ENCODE data around the gene NMNAT2. TPM values are rescaled to one million over a fixed set of nuclear protein-coding genes. Genes with fewer than 3 reads are reported as not detected.

Gene NMNAT2
- total RNA-seq, 1 experiment from 2014 or later, result 4.7 TPM

GRCh38 chr1:183461350-183461749, 43.2 kb upstream of the NMNAT2 start:
- H3K4me3 Mint-ChIP-seq (ENCODE audit: unreplicated experiment), result no peak overlapping the region
- H3K9me3 Mint-ChIP-seq (ENCODE audit: unreplicated experiment), result no peaks in the 10 kb centered on the region
- DNase-seq (ENCODE audit: unreplicated experiment), result peak; percentile 76
- POLR2A ChIA-PET, result interaction anchor here (1.9 kb wide), 2 partner anchors 9 to 12 kb away, joined by 6 to 12 read pairs; no protein-coding TSS in a partner anchor
- TF ChIP-seq CTCF (IDR thresholded peaks at IDR 0.05; ENCODE audit: unreplicated experiment), result no peak
- no peaks in the 10 kb centered on the region for H3K27me3 Mint-ChIP-seq (ENCODE audit: insufficient read depth, unreplicated experiment)
- CTCF ChIA-PET, result interaction anchor here (0.6 kb wide), 1 partner anchor 18 kb away, joined by 4 read pairs; no protein-coding TSS in a partner anchor
- H3K36me3 Mint-ChIP-seq (ENCODE audit: insufficient read depth, unreplicated experiment), result no peaks in the 10 kb centered on the region
- intact Hi-C loops (cut with micrococcal nuclease), result no loop called here
- no peak overlapping the region for H3K27ac Mint-ChIP-seq (ENCODE audit: low read depth, unreplicated experiment)
- BruUV-seq (replicated peaks), result no TSS peak
- H3K4me1 Mint-ChIP-seq (ENCODE audit: insufficient read depth, unreplicated experiment), result peaks cover 23% of the 10 kb centered on the region

GRCh38 chr1:183460596-183460995, 42.4 kb upstream of the NMNAT2 start:
- Mint-ChIP-seq H3K9me3 (ENCODE audit: unreplicated experiment) (no peaks in the 10 kb centered on the region), H3K4me3 (ENCODE audit: unreplicated experiment) (no peak overlapping the region), H3K36me3 (ENCODE audit: insufficient read depth, unreplicated experiment) (peaks cover 5% of the 10 kb centered on the region), H3K4me1 (ENCODE audit: insufficient read depth, unreplicated experiment) (peaks cover 23% of the 10 kb centered on the region), H3K27ac (ENCODE audit: low read depth, unreplicated experiment) (no peak overlapping the region), H3K27me3 (ENCODE audit: insufficient read depth, unreplicated experiment) (no peaks in the 10 kb centered on the region)
- TF ChIP-seq CTCF (IDR thresholded peaks at IDR 0.05; ENCODE audit: unreplicated experiment), result no peak
- ChIA-PET CTCF (interaction anchor here (0.6 to 0.9 kb wide), 3 partner anchors 9 to 95 kb away, joined by 3 to 4 read pairs (median 3); no protein-coding TSS in a partner anchor), POLR2A (no interaction called here)
- intact Hi-C loops (cut with micrococcal nuclease), result no loop called here
- no peak for DNase-seq (ENCODE audit: unreplicated experiment)
- BruUV-seq (replicated peaks), result no TSS peak

- CTCF ChIA-PET, result interaction anchor here (1.1 kb wide), 1 partner anchor 176 kb away, joined by 6 read pairs; no protein-coding TSS in a partner anchor
- no peaks in the 10 kb centered on the region for H3K27me3 Mint-ChIP-seq (ENCODE audit: insufficient read depth, unreplicated experiment)
- peaks cover 22% of the 10 kb centered on the region for H3K4me1 Mint-ChIP-seq (ENCODE audit: insufficient read depth, unreplicated experiment)
- POLR2A ChIA-PET, result interaction anchor here (0.7 to 2.1 kb wide), 2 partner anchors 10 to 12 kb away, joined by 4 to 6 read pairs; no protein-coding TSS in a partner anchor
- H3K27ac Mint-ChIP-seq (ENCODE audit: low read depth, unreplicated experiment), result no peak overlapping the region
- no peak overlapping the region for H3K4me3 Mint-ChIP-seq (ENCODE audit: unreplicated experiment)
- intact Hi-C loops (cut with micrococcal nuclease), result no loop called here
- no peaks in the 10 kb centered on the region for H3K9me3 Mint-ChIP-seq (ENCODE audit: unreplicated experiment)
- peaks cover 5% of the 10 kb centered on the region for H3K36me3 Mint-ChIP-seq (ENCODE audit: insufficient read depth, unreplicated experiment)
- no peak for TF ChIP-seq CTCF (IDR thresholded peaks at IDR 0.05; ENCODE audit: unreplicated experiment)
- no TSS peak for BruUV-seq (replicated peaks)
- DNase-seq (ENCODE audit: unreplicated experiment), result no peak
Measured at GRCh38 chr1:183457449-183457848, 39.3 kb upstream of the NMNAT2 start.

DNA sequence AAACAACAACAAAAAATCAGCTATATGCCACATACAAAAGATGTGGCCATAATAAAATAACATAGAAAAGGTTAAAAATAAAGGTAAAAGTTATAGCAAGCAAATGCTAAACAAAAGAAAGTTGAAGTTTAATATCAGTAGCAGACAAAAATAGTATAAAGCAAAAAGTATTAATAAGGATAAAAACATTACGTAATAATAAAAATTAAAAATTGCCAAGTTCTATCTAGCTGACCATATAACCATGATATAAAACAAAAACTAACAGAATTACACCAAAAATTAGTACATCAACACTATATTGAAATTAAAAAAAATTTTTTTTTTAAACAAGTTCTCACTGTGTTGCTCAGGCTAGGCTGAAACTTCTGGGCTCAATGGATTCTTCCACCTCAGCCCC, 38.6 kb upstream of the NMNAT2 start:
- H3K36me3 Mint-ChIP-seq (ENCODE audit: insufficient read depth, unreplicated experiment), result peaks cover 5% of the 10 kb centered on the region
- no peaks in the 10 kb centered on the region for H3K9me3 Mint-ChIP-seq (ENCODE audit: unreplicated experiment)
- no TSS peak for BruUV-seq (replicated peaks)
- no peak overlapping the region for H3K4me3 Mint-ChIP-seq (ENCODE audit: unreplicated experiment)
- no peaks in the 10 kb centered on the region for H3K27me3 Mint-ChIP-seq (ENCODE audit: insufficient read depth, unreplicated experiment)
- intact Hi-C loops (cut with micrococcal nuclease), result no loop called here
- peaks cover 16% of the 10 kb centered on the region for H3K4me1 Mint-ChIP-seq (ENCODE audit: insufficient read depth, unreplicated experiment)
- no peak for DNase-seq (ENCODE audit: unreplicated experiment)
- ChIA-PET POLR2A (interaction anchor here (2.1 kb wide), 1 partner anchor 13 kb away, joined by 6 read pairs; no protein-coding TSS in a partner anchor), CTCF (interaction anchor here (0.5 to 0.9 kb wide), 2 partner anchors 11 to 75 kb away, joined by 4 read pairs; no protein-coding TSS in a partner anchor)
- H3K27ac Mint-ChIP-seq (ENCODE audit: low read depth, unreplicated experiment), result no peak overlapping the region
- no peak for TF ChIP-seq CTCF (IDR thresholded peaks at IDR 0.05; ENCODE audit: unreplicated experiment)

Measured in MCF 10A (cell line).